PC-3 (cell line): Measurements from ENCODE around the gene P3H2. TPM values are rescaled to one million over a fixed set of nuclear protein-coding genes. Genes with fewer than 3 reads are reported as not detected.

Experiments used
- ATAC-seq: fragments of 200-7000 bp; cut with Tn5 transposase; 2 replicates; pipeline ENCODE4 v1.9.1; 2020; ENCODE audit warnings: mild to moderate bottlenecking, moderate library complexity
- BruUV-seq: library from RNA; stranded (reverse); fragments of 400-500 nt; replicated peaks from 2 replicates; lab custom pipeline; 2021; lab: Mats Ljungman, UMichigan
- CTCF ChIA-PET: fragments of 300-600 bp; sonication (Branson Sonifier 250); formaldehyde crosslinking; loops from one replicate; lab custom pipeline; 2022; ENCODE audit warnings: antibody characterized with exemption; lab: Charles Lee
- POLR2A ChIA-PET: fragments of 300-600 bp; sonication (Branson Sonifier 250); formaldehyde crosslinking; loops from one replicate; lab custom pipeline; 2022; ENCODE audit warnings: antibody characterized with exemption; ENCODE audit not compliant: unreplicated experiment; lab: Charles Lee
- DNase-seq: peaks from one replicate; pipeline ENCODE4 v3.0.0-alpha.2; 2015
- H2AFZ ChIP-seq: fragments of 300-600 bp; sonication (generic); 2 replicates; pipeline ENCODE4 v1.6.0; 2016; ENCODE audit warnings: antibody characterized with exemption, low read length
- H3F3A ChIP-seq: fragments of 300-600 bp; sonication (generic); one replicate; pipeline ENCODE4 v1.6.0; 2017; ENCODE audit warnings: antibody characterized with exemption, low read length, control low read depth, mild to moderate bottlenecking; ENCODE audit not compliant: unreplicated experiment
- H3K27ac ChIP-seq: fragments of 300-600 bp; sonication (generic); 2 replicates; pipeline ENCODE4 v1.5.1; 2016; ENCODE audit warnings: mild to moderate bottlenecking, low read length
- H3K27me3 ChIP-seq: fragments of 300-600 bp; sonication (generic); 2 replicates; pipeline ENCODE4 v1.6.1; 2016; ENCODE audit warnings: low read length, mixed read lengths
- H3K36me3 ChIP-seq: fragments of 300-600 bp; sonication (generic); 2 replicates; pipeline ENCODE4 v1.6.1; 2016; ENCODE audit warnings: low read depth, mixed run types, low read length, mixed read lengths
- H3K4me1 ChIP-seq: fragments of 300-600 bp; sonication (generic); 2 replicates; pipeline ENCODE4 v1.5.1; 2016; ENCODE audit warnings: low read length; ENCODE audit not compliant: insufficient read depth
- H3K4me2 ChIP-seq: fragments of 300-600 bp; sonication (generic); 2 replicates; pipeline ENCODE4 v1.6.0; 2016; ENCODE audit warnings: low read length
- H3K4me3 ChIP-seq: fragments of 300-600 bp; sonication (generic); 2 replicates; pipeline ENCODE4 v1.5.1; 2016; ENCODE audit warnings: mild to moderate bottlenecking, low read length, mixed read lengths
- H3K79me2 ChIP-seq: fragments of 300-600 bp; sonication (generic); 2 replicates; pipeline ENCODE4 v1.6.1; 2017; ENCODE audit warnings: low read length, mixed read lengths
- H3K9ac ChIP-seq: fragments of 300-600 bp; sonication (generic); 2 replicates; pipeline ENCODE4 v1.6.0; 2016; ENCODE audit warnings: mild to moderate bottlenecking, low read length
- H3K9me2 ChIP-seq: fragments of 300-600 bp; sonication (generic); replicated peaks from 2 replicates; pipeline ENCODE4 v1.6.1; 2016; ENCODE audit warnings: mixed run types, low read length, mixed read lengths
- H3K9me3 ChIP-seq: fragments of 300-600 bp; sonication (generic); 2 replicates; pipeline ENCODE4 v1.6.1; 2016; ENCODE audit warnings: low read length, mixed read lengths
- H4K20me1 ChIP-seq: fragments of 300-600 bp; sonication (generic); 2 replicates; pipeline ENCODE4 v1.6.1; 2016; ENCODE audit warnings: low read length, mixed read lengths
- CTCF ChIP-seq: fragments of 300-600 bp; sonication (generic); conservative IDR thresholded peaks from 2 replicates; pipeline ENCODE4 v1.5.1; 2017; ENCODE audit warnings: antibody characterized with exemption, low read depth, mild to moderate bottlenecking, low read length
- EZH2 ChIP-seq: fragments of 300-600 bp; sonication (generic); IDR thresholded peaks from one replicate; pipeline ENCODE4 v1.6.1; 2017; ENCODE audit warnings: antibody characterized with exemption, mild to moderate bottlenecking, low read length; ENCODE audit not compliant: unreplicated experiment
- EZH2phosphoT487 ChIP-seq: fragments of 300-600 bp; sonication (generic); IDR thresholded peaks from 2 replicates; pipeline ENCODE4 v1.6.1; 2018; ENCODE audit warnings: mild to moderate bottlenecking, antibody characterized with exemption, low read length, borderline replicate concordance
- intact Hi-C: fragments of 100-400 bp; cut with micrococcal nuclease; formaldehyde crosslinking; loops from 2 replicates; pipeline ENCODE4 v1.9.0; 2023
- total RNA-seq: library from RNA; depleted of rRNA; stranded (reverse); fragments of >200 nt; gene quantifications from 2 replicates; pipeline ENCODE4 v1.2.3, GENCODE V29; 2014

The P3H2 gene
- total RNA-seq, 1 experiment from 2014 or later, result 4.5 TPM

- Histone ChIP-seq H3K9ac (no peak overlapping the region), H2AFZ (no peak overlapping the region), H3K36me3 (no peaks in the 10 kb centered on the region), H3K4me3 (no peak overlapping the region), H3F3A (peaks cover 20% of the 10 kb centered on the region), H3K4me2 (no peak overlapping the region), H3K27ac (no peak overlapping the region), H3K9me3 (no peaks in the 10 kb centered on the region), H3K27me3 (no peaks in the 10 kb centered on the region), H4K20me1 (no peaks in the 10 kb centered on the region), H3K9me2 (no peaks in the 10 kb centered on the region), H3K4me1 (peaks cover 53% of the 10 kb centered on the region), H3K79me2 (no peaks in the 10 kb centered on the region)
- POLR2A ChIA-PET, result no interaction called here
- intact Hi-C loops, result loop anchor here (10.0 kb wide), 1 partner anchor 415 kb away; no protein-coding TSS in a partner anchor
- CTCF ChIA-PET, result no interaction called here
- no TSS peak for BruUV-seq
- TF ChIP-seq CTCF (no peak), EZH2 (no peak), EZH2phosphoT487 (no peak)
- no peak for DNase-seq
- no peak for ATAC-seq
Measured at GRCh38 chr3:190009614-190010013, 111.1 kb downstream of the P3H2 start.

GRCh38 chr3:190008432-190008831, 112.3 kb downstream of the P3H2 start:
- DNase-seq (no peak), ATAC-seq (no peak)
- Histone ChIP-seq H3K9me2 (no peaks in the 10 kb centered on the region), H2AFZ (no peak overlapping the region), H3K27ac (no peak overlapping the region), H3F3A (peaks cover 20% of the 10 kb centered on the region), H3K79me2 (no peaks in the 10 kb centered on the region), H3K4me2 (no peak overlapping the region), H3K27me3 (no peaks in the 10 kb centered on the region), H3K9ac (no peak overlapping the region), H3K9me3 (no peaks in the 10 kb centered on the region), H4K20me1 (no peaks in the 10 kb centered on the region), H3K4me1 (peaks cover 53% of the 10 kb centered on the region), H3K36me3 (no peaks in the 10 kb centered on the region), H3K4me3 (no peak overlapping the region)
- ChIA-PET POLR2A (no interaction called here), CTCF (no interaction called here)
- BruUV-seq, result no TSS peak
- intact Hi-C loops, result no loop called here
- no peak for TF ChIP-seq EZH2phosphoT487
- TF ChIP-seq EZH2, result no peak
- TF ChIP-seq CTCF, result no peak

- ATAC-seq (no peak), DNase-seq (no peak)
- Histone ChIP-seq H3K4me3 (no peak overlapping the region), H3K4me1 (peaks cover 37% of the 10 kb centered on the region), H3F3A (no peaks in the 10 kb centered on the region), H3K79me2 (no peaks in the 10 kb centered on the region), H3K9ac (no peak overlapping the region), H3K9me3 (no peaks in the 10 kb centered on the region), H4K20me1 (no peaks in the 10 kb centered on the region), H3K27ac (no peak overlapping the region), H3K4me2 (no peak overlapping the region), H3K27me3 (no peaks in the 10 kb centered on the region), H3K36me3 (no peaks in the 10 kb centered on the region), H3K9me2 (no peaks in the 10 kb centered on the region), H2AFZ (no peak overlapping the region)
- ChIA-PET POLR2A (no interaction called here), CTCF (interaction anchor here (0.6 kb wide), 1 partner anchor 10 kb away, joined by 4 read pairs; no protein-coding TSS in a partner anchor)
- BruUV-seq, result no TSS peak
- TF ChIP-seq EZH2phosphoT487 (no peak), EZH2 (no peak), CTCF (no peak)
- intact Hi-C loops, result no loop called here
Measured at GRCh38 chr3:190005343-190006113, 115.2 kb downstream of the P3H2 start.
